Panc1 (cell line): Measurements from ENCODE around the gene FSD1. TPM values are rescaled to one million over a fixed set of nuclear protein-coding genes. Genes with fewer than 3 reads are reported as not detected.
"Not testable (repeated sequence)": the region's sequence is repeated elsewhere in the genome, so short reads cannot be mapped to it uniquely, and the experiment has no call there.

Source experiments
- ATAC-seq: fragments of 200-7000 bp; cut with Tn5 transposase; 2 replicates; pipeline ENCODE4 v1.9.1; 2020; ENCODE audit warnings: mild to moderate bottlenecking, moderate library complexity
- BruUV-seq: library from RNA; stranded (reverse); fragments of 400-500 nt; replicated peaks from 2 replicates; lab custom pipeline; 2021; lab: Mats Ljungman, UMichigan
- CTCF ChIA-PET: fragments of 300-600 bp; sonication (Branson Sonifier 250); formaldehyde crosslinking; loops from one replicate; lab custom pipeline; 2022; ENCODE audit warnings: antibody characterized with exemption; lab: Charles Lee
- POLR2A ChIA-PET: fragments of 300-600 bp; sonication (Branson Sonifier 250); formaldehyde crosslinking; loops from one replicate; lab custom pipeline; 2022; ENCODE audit warnings: antibody characterized with exemption; lab: Charles Lee
- DNase-seq: peaks from one replicate; pipeline ENCODE4 v3.0.0-alpha.2; 2010; ENCODE audit warnings: low read depth, low spot score
- H3K27ac ChIP-seq: 2 replicates; pipeline ENCODE4 v1.5.1; 2011; ENCODE audit warnings: mild to moderate bottlenecking, low read length, inconsistent platforms
- H3K27me3 ChIP-seq: fragments of 200-500 bp; sonication (Bioruptor generic); 2 replicates; pipeline ENCODE4 v1.6.0; 2014; ENCODE audit warnings: low read length, inconsistent platforms; ENCODE audit not compliant: control insufficient read depth, insufficient read depth
- H3K36me3 ChIP-seq: fragments of 200-500 bp; sonication (Bioruptor generic); 2 replicates; pipeline ENCODE4 v1.5.1; 2014; ENCODE audit warnings: inconsistent platforms, mild to moderate bottlenecking, low read length, moderate library complexity; ENCODE audit not compliant: control insufficient read depth, insufficient read depth
- H3K4me1 ChIP-seq: 2 replicates; pipeline ENCODE4 v1.5.1; 2011; ENCODE audit warnings: inconsistent platforms, mild to moderate bottlenecking, low read length, moderate library complexity; ENCODE audit not compliant: control insufficient read depth, insufficient read depth
- H3K4me3 ChIP-seq, 2 experiments: 2 replicates each; pipeline ENCODE4 v1.5.1; 2011 to 2012; ENCODE audit warnings: low read depth in 2 of 2, low read length in 2 of 2, mild to moderate bottlenecking in 2 of 2, inconsistent platforms in 1 of 2, moderate library complexity in 1 of 2
- H3K9me3 ChIP-seq: fragments of 200-500 bp; sonication (Bioruptor generic); 2 replicates; pipeline ENCODE4 v1.5.1; 2014; ENCODE audit warnings: low read depth, mild to moderate bottlenecking, inconsistent platforms, low read length, moderate library complexity; ENCODE audit not compliant: control insufficient read depth, insufficient read depth
- POLR2AphosphoS5 ChIP-seq: IDR thresholded peaks from 2 replicates; pipeline ENCODE4 v1.6.1; 2012; ENCODE audit warnings: mild to moderate bottlenecking, low read depth, low read length, moderate library complexity
- REST ChIP-seq, 2 experiments: IDR thresholded peaks; 2 replicates each; pipeline ENCODE4 v1.6.1; 2011 to 2012; ENCODE audit warnings: low read depth in 2 of 2, control low read depth in 1 of 2, low read length in 1 of 2, mild to moderate bottlenecking in 1 of 2, moderate library complexity in 1 of 2; ENCODE audit not compliant: insufficient read depth in 1 of 2
- SIN3A ChIP-seq: IDR thresholded peaks from 2 replicates; pipeline ENCODE4 v1.6.1; 2012; ENCODE audit warnings: low read depth, mild to moderate bottlenecking, low read length, moderate library complexity, borderline replicate concordance; ENCODE audit not compliant: insufficient read depth
- TCF7L2 ChIP-seq: IDR thresholded peaks from 2 replicates; pipeline ENCODE4 v1.6.1; 2011; ENCODE audit warnings: mild to moderate bottlenecking, low read depth, low read length, inconsistent platforms
- in situ Hi-C: cut with HindIII; loops from 2 replicates; pipeline ENCODE4 v1.10.0; 2016; ENCODE audit warnings: low sequenced_read_pairs, low pct_unique_long_range_greater_than_20kb
- intact Hi-C: fragments of 100-400 bp; cut with micrococcal nuclease; formaldehyde crosslinking; loops from one replicate; pipeline ENCODE4 v1.10.0; 2022; ENCODE audit not compliant: unreplicated experiment
- total RNA-seq: library from RNA; stranded (reverse); gene quantifications from one replicate; pipeline ENCODE4 v1.2.1, GENCODE V29; 2021; ENCODE audit not compliant: unreplicated experiment
- TF ChIP-seq, protein P1 (sequence below): fragments of 450-650 bp; IDR thresholded peaks from 2 replicates; pipeline ENCODE4 v1.5.1; 2017; ENCODE audit warnings: mild to moderate bottlenecking

FSD1 gene
- total RNA-seq, 1 experiment from 2014 or later: 12.1 TPM

- DNase-seq (no peak), ATAC-seq (no peak)
- no peaks in the 10 kb centered on the region for H3K27me3 ChIP-seq
- no peaks in the 10 kb centered on the region for H3K4me1 ChIP-seq
- POLR2A ChIA-PET: no interaction called here
- TF ChIP-seq, protein P1, sequence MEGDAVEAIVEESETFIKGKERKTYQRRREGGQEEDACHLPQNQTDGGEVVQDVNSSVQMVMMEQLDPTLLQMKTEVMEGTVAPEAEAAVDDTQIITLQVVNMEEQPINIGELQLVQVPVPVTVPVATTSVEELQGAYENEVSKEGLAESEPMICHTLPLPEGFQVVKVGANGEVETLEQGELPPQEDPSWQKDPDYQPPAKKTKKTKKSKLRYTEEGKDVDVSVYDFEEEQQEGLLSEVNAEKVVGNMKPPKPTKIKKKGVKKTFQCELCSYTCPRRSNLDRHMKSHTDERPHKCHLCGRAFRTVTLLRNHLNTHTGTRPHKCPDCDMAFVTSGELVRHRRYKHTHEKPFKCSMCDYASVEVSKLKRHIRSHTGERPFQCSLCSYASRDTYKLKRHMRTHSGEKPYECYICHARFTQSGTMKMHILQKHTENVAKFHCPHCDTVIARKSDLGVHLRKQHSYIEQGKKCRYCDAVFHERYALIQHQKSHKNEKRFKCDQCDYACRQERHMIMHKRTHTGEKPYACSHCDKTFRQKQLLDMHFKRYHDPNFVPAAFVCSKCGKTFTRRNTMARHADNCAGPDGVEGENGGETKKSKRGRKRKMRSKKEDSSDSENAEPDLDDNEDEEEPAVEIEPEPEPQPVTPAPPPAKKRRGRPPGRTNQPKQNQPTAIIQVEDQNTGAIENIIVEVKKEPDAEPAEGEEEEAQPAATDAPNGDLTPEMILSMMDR: no peak
- intact Hi-C loops (no loop called here), in situ Hi-C loops (no loop called here)
- no peaks in the 10 kb centered on the region for H3K9me3 ChIP-seq
- no peaks in the 10 kb centered on the region for H3K36me3 ChIP-seq
- CTCF ChIA-PET: no interaction called here
- H3K4me3 ChIP-seq: no peak overlapping the region
- BruUV-seq: no TSS peak
- no peak overlapping the region for H3K27ac ChIP-seq
Measured at GRCh38 chr19:4272894-4273293, 31.5 kb upstream of the FSD1 start.

- POLR2A ChIA-PET: interaction anchor here (0.7 kb wide), 1 partner anchor 30 kb away, joined by 3 read pairs; no protein-coding TSS in a partner anchor
- in situ Hi-C loops, intact Hi-C loops, H3K4me1 ChIP-seq, DNase-seq, H3K27ac ChIP-seq, H3K4me3 ChIP-seq, BruUV-seq, ATAC-seq, H3K9me3 ChIP-seq, H3K36me3 ChIP-seq, H3K27me3 ChIP-seq, CTCF ChIA-PET: not testable (repeated sequence)
Measured at GRCh38 chr19:4274321-4274686, 30.1 kb upstream of the FSD1 start.

- no peaks in the 10 kb centered on the region for H3K4me1 ChIP-seq
- BruUV-seq: no TSS peak
- no peaks in the 10 kb centered on the region for H3K36me3 ChIP-seq
- ChIA-PET POLR2A (no interaction called here), CTCF (no interaction called here)
- DNase-seq (no peak), ATAC-seq (no peak)
- in situ Hi-C loops (no loop called here), intact Hi-C loops (no loop called here)
- H3K9me3 ChIP-seq: no peaks in the 10 kb centered on the region
- H3K27me3 ChIP-seq: no peaks in the 10 kb centered on the region; the same call in 1 of the 2 replicates
- H3K27ac ChIP-seq: no peak overlapping the region
- TF ChIP-seq, protein P1: no peak
- TF ChIP-seq POLR2AphosphoS5 (no peak), SIN3A (no peak), REST (IDR thresholded peaks at IDR 0.05; ENCODE audit: insufficient read depth in 1 of 2, low read depth in 2 of 2, low read length in 1 of 2) (no peak), TCF7L2 (no peak)
- H3K4me3 ChIP-seq: no peak overlapping the region
Measured at GRCh38 chr19:4277191-4277696, 27.2 kb upstream of the FSD1 start.
